TTC549 (cell line): ENCODE measurements around the gene SZRD1.

Experiments used
- FAIRE-seq: peaks from 2 replicates; lab custom pipeline; 2012; peaks lifted over from hg19 to GRCh38; lab: Jason Lieb, UNC

The SZRD1 gene

GRCh38 chr1:16367968-16368890, 1.2 kb downstream of the SZRD1 start:
- FAIRE-seq = no peak

- FAIRE-seq = no peak
Observed at GRCh38 chr1:16369821-16370220, 2.8 kb downstream of the SZRD1 start.

GRCh38 chr1:16371725-16372124, 4.7 kb downstream of the SZRD1 start:
- FAIRE-seq = no peak

- no peak for FAIRE-seq
Observed at GRCh38 chr1:16372535-16373285, 5.7 kb downstream of the SZRD1 start.

- FAIRE-seq = no peak
Observed at GRCh38 chr1:16374266-16374665, 7.2 kb downstream of the SZRD1 start.

- FAIRE-seq = no peak
Observed at GRCh38 chr1:16375521-16376340, 8.7 kb downstream of the SZRD1 start.

GRCh38 chr1:16376971-16377370, 9.9 kb downstream of the SZRD1 start:
- FAIRE-seq = no peak

- FAIRE-seq = no peak
Observed at GRCh38 chr1:16378443-16378842, 11.4 kb downstream of the SZRD1 start.

GRCh38 chr1:16380868-16381267, 13.8 kb downstream of the SZRD1 start:
- no peak for FAIRE-seq

GRCh38 chr1:16383888-16384287, 16.8 kb downstream of the SZRD1 start:
- no peak for FAIRE-seq

GRCh38 chr1:16385659-16386453, 18.8 kb downstream of the SZRD1 start:
- FAIRE-seq = no peak

GRCh38 chr1:16386454-16387113, 19.5 kb downstream of the SZRD1 start:
- FAIRE-seq = no peak

GRCh38 chr1:16387201-16388188, 20.5 kb downstream of the SZRD1 start:
- no peak for FAIRE-seq

GRCh38 chr1:16391411-16391810, 24.4 kb downstream of the SZRD1 start:
- FAIRE-seq = no peak

GRCh38 chr1:16392740-16393569, 25.9 kb downstream of the SZRD1 start:
- FAIRE-seq = no peak

GRCh38 chr1:16393570-16394521, 26.8 kb downstream of the SZRD1 start:
- FAIRE-seq = no peak

GRCh38 chr1:16394977-16395376, 27.9 kb downstream of the SZRD1 start:
- no peak for FAIRE-seq

GRCh38 chr1:16396591-16396990, 29.5 kb downstream of the SZRD1 start:
- FAIRE-seq = no peak
